NB4 (cell line): Measurements from ENCODE around the gene COL24A1.

ENCODE experiments used
- CTCF ChIP-seq: IDR thresholded peaks from one replicate; pipeline ENCODE4 v1.5.1; 2012; ENCODE audit warnings: low read depth, low read length
- MAX ChIP-seq: IDR thresholded peaks from 2 replicates; pipeline ENCODE4 v1.6.1; 2011; ENCODE audit warnings: low read depth, low read length
- POLR2A ChIP-seq: IDR thresholded peaks from 2 replicates; pipeline ENCODE4 v1.6.1; 2011; ENCODE audit warnings: mild to moderate bottlenecking; ENCODE audit not compliant: insufficient read length; ENCODE audit errors: extremely low read depth

GRCh38 chr1:86155807-86156565 lies 586 bp downstream of the COL24A1 start:
- TF ChIP-seq CTCF = no peak
- TF ChIP-seq POLR2A = no peak
- no peak for TF ChIP-seq MAX
